HG02678 (cell line): ENCODE data around the gene CMTM2.
"Not testable (repeated sequence)": the region's sequence is repeated elsewhere in the genome, so short reads cannot be mapped to it uniquely, and the experiment has no call there.

Experiments
- ATAC-seq: cut with Tn5 transposase; IDR thresholded peaks from one replicate; pipeline ENCODE4 v1.9.1; 2021; ENCODE audit warnings: mild to moderate bottlenecking, moderate library complexity; ENCODE audit not compliant: unreplicated experiment

CMTM2 gene

GRCh38 chr16:66627611-66628378 lies 48.5 kb downstream of the CMTM2 start:
- ATAC-seq: not testable (repeated sequence)

DNA sequence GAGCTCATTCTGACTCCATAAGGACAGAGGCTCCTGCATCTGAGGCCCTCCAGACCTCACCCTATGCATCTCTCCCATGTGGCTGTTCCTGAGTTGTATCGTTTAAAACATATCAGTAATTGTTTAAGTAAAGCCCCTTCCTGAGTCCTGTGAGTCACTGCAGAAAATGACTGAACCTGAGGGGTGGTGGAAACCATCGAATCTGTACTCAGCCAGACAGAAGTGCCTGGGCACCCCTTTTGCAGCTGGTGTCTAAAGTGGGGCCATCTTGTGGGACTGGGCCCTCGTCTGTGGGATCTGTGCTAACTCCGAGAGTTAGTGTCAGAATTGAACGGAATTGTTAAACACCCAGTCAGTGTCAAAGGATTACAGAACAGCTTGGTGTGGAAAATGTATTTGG lies 50.6 kb downstream of the CMTM2 start:
- ATAC-seq: no peak

DNA sequence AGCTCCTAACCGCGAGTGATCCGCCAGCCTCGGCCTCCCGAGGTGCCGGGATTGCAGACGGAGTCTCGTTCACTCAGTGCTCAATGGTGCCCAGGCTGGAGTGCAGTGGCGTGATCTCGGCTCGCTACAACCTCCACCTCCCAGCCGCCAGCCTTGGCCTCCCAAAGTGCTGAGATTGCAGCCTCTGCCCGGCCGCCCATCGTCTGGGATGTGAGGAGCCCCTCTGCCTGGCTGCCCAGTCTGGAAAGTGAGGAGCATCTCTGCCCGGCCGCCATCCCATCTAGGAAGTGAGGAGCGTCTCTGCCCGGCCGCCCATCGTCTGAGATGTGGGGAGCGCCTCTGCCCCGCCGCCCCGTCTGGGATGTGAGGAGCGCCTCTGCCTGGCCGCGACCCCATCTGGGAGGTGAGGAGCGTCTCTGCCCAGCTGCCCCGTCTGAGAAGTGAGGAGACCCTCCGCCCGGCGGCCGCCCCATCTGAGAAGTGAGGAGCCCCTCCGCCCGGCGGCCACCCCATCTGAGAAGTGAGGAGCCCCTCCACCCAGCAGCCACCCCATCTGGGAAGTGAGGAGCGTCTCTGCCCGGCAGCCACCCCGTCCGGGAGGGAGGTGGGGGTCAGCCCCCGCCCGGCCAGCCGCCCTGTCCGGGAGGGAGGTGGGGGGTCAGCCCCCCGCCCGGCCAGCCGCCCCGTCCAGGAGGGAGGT lies 51.4 kb downstream of the CMTM2 start:
- not testable (repeated sequence) for ATAC-seq

DNA sequence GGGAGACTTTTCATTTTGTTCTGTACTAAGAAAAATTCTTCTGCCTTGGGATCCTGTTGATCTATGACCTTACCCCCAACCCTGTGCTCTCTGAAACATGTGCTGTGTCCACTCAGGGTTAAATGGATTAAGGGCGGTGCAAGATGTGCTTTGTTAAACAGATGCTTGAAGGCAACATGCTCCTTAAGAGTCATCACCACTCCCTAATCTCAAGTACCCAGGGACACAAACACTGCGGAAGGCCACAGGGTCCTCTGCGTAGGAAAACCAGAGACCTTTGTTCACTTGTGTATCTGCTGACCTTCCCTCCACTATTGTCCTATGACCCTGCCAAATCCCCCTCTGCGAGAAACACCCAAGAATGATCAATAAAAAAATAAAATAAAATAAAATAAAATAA lies 52.3 kb downstream of the CMTM2 start:
- ATAC-seq: not testable (repeated sequence)

- no peak for ATAC-seq
Observed at GRCh38 chr16:66634527-66635196, 55.4 kb downstream of the CMTM2 start.

- ATAC-seq: no peak
Observed at GRCh38 chr16:66635406-66635805, 56.1 kb downstream of the CMTM2 start.

DNA sequence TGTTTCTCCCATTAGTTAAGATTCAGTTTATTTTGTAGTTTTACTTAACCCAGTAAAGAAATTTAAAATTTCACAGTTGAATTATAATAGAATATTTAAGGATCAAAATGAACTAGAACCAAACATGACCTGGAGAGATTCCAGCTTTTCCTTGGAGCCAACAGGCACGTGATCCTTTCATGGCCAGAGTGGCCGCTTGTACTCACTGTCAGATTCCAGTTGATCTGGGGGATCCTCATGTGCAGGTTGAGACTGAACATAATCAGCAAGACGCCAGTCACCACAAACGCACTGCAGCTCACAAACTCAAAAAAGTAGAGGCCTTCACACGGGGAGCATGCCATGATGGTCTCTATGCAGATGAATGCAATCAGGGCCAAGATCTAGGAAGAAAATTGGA lies 56.9 kb downstream of the CMTM2 start:
- ATAC-seq: no peak

DNA sequence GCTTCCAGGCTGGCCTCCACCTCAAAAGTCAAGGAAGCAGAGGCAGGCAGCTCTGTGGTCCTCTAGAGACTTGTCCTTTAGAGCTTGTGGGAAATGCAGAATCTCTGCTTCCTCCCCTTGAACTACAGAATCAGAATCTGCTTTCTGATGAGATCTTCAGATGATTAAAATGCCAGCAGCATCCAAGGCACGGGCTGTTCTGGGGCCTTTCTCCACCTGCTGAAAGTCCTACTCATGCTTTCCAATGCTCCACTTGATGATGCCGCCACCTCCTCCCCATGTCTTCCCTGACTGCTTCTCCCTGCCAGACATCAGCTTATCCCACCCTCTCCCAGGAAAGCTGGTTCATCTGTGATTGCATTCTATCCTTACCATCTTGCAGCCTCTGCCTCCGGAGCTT lies 58.5 kb downstream of the CMTM2 start:
- ATAC-seq: no peak
